ENCODE results near the gene PEX5.
"Not testable (repeated sequence)": the region's sequence is repeated elsewhere in the genome, so short reads cannot be mapped to it uniquely, and the experiment has no call there.

The PEX5 gene

GRCh38 chr12:7161327-7161726 is 28.2 kb upstream of the PEX5 start:
- no peak for DNase-seq

- DNase-seq = no peak
Measured at GRCh38 chr12:7161811-7162210, 27.7 kb upstream of the PEX5 start.

GRCh38 chr12:7162691-7163114 is 26.8 kb upstream of the PEX5 start:
- DNase-seq = peak; percentile 32

GRCh38 chr12:7169951-7170350 is 19.5 kb upstream of the PEX5 start:
- DNase-seq = no peak

GRCh38 chr12:7171854-7172253 is 17.6 kb upstream of the PEX5 start:
- DNase-seq = no peak

- no peak for DNase-seq
Measured at GRCh38 chr12:7175493-7175892, 14.0 kb upstream of the PEX5 start.

- DNase-seq = no peak
Measured at GRCh38 chr12:7176595-7176994, 12.9 kb upstream of the PEX5 start.

- no peak for DNase-seq
Measured at GRCh38 chr12:7178481-7178880, 11.0 kb upstream of the PEX5 start.

- DNase-seq = no peak
Measured at GRCh38 chr12:7180685-7181084, 8.8 kb upstream of the PEX5 start.

- DNase-seq = not testable (repeated sequence)
Measured at GRCh38 chr12:7186058-7186457, 3.4 kb upstream of the PEX5 start.

- peak; percentile 71 for DNase-seq
Measured at GRCh38 chr12:7188562-7189397, 706 bp upstream of the PEX5 start.

GRCh38 chr12:7190268-7191055 is 976 bp downstream of the PEX5 start:
- DNase-seq = peak; percentile 31

GRCh38 chr12:7193674-7194073 is 4.2 kb downstream of the PEX5 start:
- DNase-seq = no peak

- no peak for DNase-seq
Measured at GRCh38 chr12:7197841-7198240, 8.4 kb downstream of the PEX5 start.

- DNase-seq = no peak
Measured at GRCh38 chr12:7203109-7203508, 13.6 kb downstream of the PEX5 start.

GRCh38 chr12:7205091-7205490 is 15.6 kb downstream of the PEX5 start:
- no peak for DNase-seq

GRCh38 chr12:7206691-7207090 is 17.2 kb downstream of the PEX5 start:
- no peak for DNase-seq

- DNase-seq = no peak
Measured at GRCh38 chr12:7207866-7208625, 18.6 kb downstream of the PEX5 start.

GRCh38 chr12:7209958-7210357 is 20.5 kb downstream of the PEX5 start:
- DNase-seq = no peak

GRCh38 chr12:7210642-7211151 is 21.2 kb downstream of the PEX5 start:
- no peak for DNase-seq

- no peak for DNase-seq
Measured at GRCh38 chr12:7212678-7213077, 23.2 kb downstream of the PEX5 start.

- DNase-seq = not testable (repeated sequence)
Measured at GRCh38 chr12:7213745-7214144, 24.3 kb downstream of the PEX5 start.

GRCh38 chr12:7217475-7218069 is 28.1 kb downstream of the PEX5 start:
- DNase-seq = no peak
